Activated CD8-positive, alpha-beta memory T cell treated with anti-CD3 and anti-CD28 coated beads, Interleukin-2, amount 50 U/mL, for 48 hours (primary cell): ENCODE measurements around the gene COX7A2.

Source experiments
- DNase-seq: peaks from one replicate; pipeline ENCODE4 v3.0.0-alpha.2; 2020

The COX7A2 gene

GRCh38 chr6:75268121-75268987 lies 24.8 kb upstream of the COX7A2 start:
- DNase-seq: no peak

GRCh38 chr6:75267461-75267860 lies 23.9 kb upstream of the COX7A2 start:
- DNase-seq: no peak

- no peak for DNase-seq
These were observed 23.2 kb upstream of the COX7A2 start for GRCh38 chr6:75266716-75267291.

- no peak for DNase-seq
These were observed 19.8 kb upstream of the COX7A2 start for GRCh38 chr6:75263401-75263750.

- no peak for DNase-seq
These were observed 19.3 kb upstream of the COX7A2 start for GRCh38 chr6:75262716-75263400.

GRCh38 chr6:75261299-75261698 lies 17.7 kb upstream of the COX7A2 start:
- no peak for DNase-seq

- DNase-seq: no peak
These were observed 13.9 kb upstream of the COX7A2 start for GRCh38 chr6:75257343-75258087.

GRCh38 chr6:75250552-75250951 lies 7.0 kb upstream of the COX7A2 start:
- no peak for DNase-seq

- DNase-seq: no peak
These were observed 6.2 kb upstream of the COX7A2 start for GRCh38 chr6:75249837-75250236.

- DNase-seq: no peak
These were observed 2.8 kb upstream of the COX7A2 start for GRCh38 chr6:75246386-75246785.

GRCh38 chr6:75244063-75244584 lies 523 bp upstream of the COX7A2 start:
- no peak for DNase-seq

GRCh38 chr6:75236630-75237029 lies 7.0 kb downstream of the COX7A2 start:
- DNase-seq: no peak

GRCh38 chr6:75235271-75235670 lies 8.3 kb downstream of the COX7A2 start:
- no peak for DNase-seq

GRCh38 chr6:75234126-75234865 lies 9.3 kb downstream of the COX7A2 start:
- no peak for DNase-seq

GRCh38 chr6:75233092-75233615 lies 10.4 kb downstream of the COX7A2 start:
- no peak for DNase-seq

GRCh38 chr6:75230484-75231325 lies 12.9 kb downstream of the COX7A2 start:
- DNase-seq: no peak

GRCh38 chr6:75224303-75224926 lies 19.2 kb downstream of the COX7A2 start:
- DNase-seq: no peak

- no peak for DNase-seq
These were observed 20.2 kb downstream of the COX7A2 start for GRCh38 chr6:75223428-75223827.

- DNase-seq: no peak
These were observed 21.3 kb downstream of the COX7A2 start for GRCh38 chr6:75222261-75222660.

GRCh38 chr6:75221116-75221515 lies 22.5 kb downstream of the COX7A2 start:
- no peak for DNase-seq

GRCh38 chr6:75220357-75220756 lies 23.2 kb downstream of the COX7A2 start:
- no peak for DNase-seq
